C4-2B (cell line): ENCODE data around the gene PCYT1A.
"Not testable (repeated sequence)": the region's sequence is repeated elsewhere in the genome, so short reads cannot be mapped to it uniquely, and the experiment has no call there.

Source experiments
- H3K27ac ChIP-seq: fragments of 450-650 bp; 2 replicates; pipeline ENCODE4 v1.5.1; 2017
- ZFX ChIP-seq: fragments of 450-650 bp; IDR thresholded peaks from 2 replicates; pipeline ENCODE4 v1.6.1; 2017
- TF ChIP-seq, protein P1 (sequence below): fragments of 450-650 bp; conservative IDR thresholded peaks from 2 replicates; pipeline ENCODE4 v1.5.1; 2017; ENCODE audit warnings: mild to moderate bottlenecking

PCYT1A gene

DNA sequence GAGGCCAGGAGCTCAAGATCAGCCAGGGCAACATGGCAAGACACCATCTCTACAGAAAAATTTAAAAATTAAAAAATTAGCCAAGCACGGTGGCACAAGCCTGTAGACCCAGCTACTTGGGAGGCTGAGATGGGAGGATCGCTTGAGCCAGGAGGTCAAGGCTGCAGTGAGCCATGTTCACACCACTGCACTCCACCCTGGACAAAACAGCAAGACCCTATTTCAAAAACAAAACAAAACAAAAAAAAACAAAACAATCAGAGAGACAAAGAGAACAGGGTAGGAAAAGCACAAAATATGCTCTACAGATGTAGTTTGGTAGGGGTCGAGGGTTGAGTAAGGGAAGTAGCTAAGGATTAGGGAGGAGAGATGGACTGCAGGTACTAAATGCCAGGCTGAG is 27.1 kb upstream of the PCYT1A start:
- no peak overlapping the region for H3K27ac ChIP-seq
- TF ChIP-seq, protein P1, sequence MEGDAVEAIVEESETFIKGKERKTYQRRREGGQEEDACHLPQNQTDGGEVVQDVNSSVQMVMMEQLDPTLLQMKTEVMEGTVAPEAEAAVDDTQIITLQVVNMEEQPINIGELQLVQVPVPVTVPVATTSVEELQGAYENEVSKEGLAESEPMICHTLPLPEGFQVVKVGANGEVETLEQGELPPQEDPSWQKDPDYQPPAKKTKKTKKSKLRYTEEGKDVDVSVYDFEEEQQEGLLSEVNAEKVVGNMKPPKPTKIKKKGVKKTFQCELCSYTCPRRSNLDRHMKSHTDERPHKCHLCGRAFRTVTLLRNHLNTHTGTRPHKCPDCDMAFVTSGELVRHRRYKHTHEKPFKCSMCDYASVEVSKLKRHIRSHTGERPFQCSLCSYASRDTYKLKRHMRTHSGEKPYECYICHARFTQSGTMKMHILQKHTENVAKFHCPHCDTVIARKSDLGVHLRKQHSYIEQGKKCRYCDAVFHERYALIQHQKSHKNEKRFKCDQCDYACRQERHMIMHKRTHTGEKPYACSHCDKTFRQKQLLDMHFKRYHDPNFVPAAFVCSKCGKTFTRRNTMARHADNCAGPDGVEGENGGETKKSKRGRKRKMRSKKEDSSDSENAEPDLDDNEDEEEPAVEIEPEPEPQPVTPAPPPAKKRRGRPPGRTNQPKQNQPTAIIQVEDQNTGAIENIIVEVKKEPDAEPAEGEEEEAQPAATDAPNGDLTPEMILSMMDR = no peak
- no peak for TF ChIP-seq ZFX

DNA sequence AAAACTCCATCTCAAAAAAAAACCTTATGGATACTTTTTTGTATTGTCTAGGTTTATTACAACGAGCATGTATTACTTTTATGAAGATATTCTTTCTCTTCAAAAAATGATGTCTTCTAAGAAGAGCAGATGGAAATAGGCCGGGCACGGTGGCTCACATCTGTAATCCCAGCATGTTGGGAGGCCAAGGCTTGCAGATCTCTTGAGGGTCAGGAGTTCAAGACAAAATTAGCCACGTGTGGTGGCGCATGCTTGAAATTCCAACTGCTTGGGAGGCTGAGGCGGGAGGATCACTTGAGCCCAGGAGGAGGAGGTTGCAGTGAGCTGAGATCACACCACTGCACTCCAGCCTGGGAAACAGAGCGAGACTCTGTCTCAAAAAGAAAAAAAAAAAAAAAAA is 26.6 kb upstream of the PCYT1A start:
- H3K27ac ChIP-seq = not testable (repeated sequence)

DNA sequence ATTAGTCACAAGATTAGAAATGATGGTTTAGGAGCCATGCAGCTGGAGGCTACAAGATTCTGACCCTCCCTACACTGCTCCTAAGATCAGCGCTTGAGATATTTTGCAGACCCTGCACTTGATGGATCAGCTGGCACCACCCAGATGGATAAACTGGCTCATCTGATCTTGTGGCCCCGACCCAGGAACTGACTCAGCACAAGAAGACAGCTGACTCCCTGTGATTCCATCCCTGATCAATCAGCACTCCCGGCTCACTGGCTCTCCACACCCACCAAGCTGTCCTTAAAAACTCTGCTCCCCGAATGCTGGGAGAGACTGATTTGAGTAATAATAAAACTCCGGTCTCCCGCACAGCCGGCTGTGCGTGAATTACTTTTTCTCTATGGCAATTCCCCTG is 15.4 kb upstream of the PCYT1A start:
- not testable (repeated sequence) for H3K27ac ChIP-seq

DNA sequence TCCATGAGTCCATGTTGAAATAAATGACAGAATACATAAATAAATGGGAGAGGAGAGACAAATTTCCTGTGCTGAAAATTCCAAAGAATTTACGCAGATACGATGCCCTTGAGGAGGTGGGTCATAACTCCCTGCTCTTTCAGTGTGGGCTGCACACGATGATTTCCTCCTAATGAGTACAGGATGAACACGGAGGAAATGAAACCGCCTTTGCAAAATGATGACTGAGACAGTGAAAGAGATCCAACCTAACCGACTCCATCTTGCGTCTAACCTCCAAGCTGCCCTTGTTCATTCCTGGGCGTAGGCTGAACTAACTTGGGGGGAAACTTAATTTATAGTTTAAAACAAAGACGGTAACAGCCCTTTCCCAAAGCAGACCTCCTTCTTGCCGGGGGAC is 15.0 kb upstream of the PCYT1A start:
- H3K27ac ChIP-seq = not testable (repeated sequence)

DNA sequence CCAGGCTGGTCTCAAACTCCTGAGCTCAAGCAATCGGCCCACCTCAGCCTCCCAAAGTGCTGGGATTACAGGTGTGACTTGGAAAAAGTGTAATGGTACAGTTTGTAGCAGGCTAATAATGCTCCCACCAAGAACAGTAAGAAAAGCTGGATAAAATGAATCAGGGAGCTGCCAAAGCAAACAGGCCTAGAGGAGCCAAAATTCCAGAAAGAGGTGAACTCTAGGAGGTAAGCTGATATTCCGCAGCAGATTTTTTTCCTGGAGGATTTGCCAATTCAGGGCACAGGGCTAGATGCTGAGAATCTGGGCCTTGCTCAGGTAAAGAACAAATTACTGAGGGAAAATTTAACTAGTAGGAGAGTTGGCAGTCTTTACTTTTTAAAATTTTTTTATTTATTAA is 11.0 kb upstream of the PCYT1A start:
- TF ChIP-seq ZFX = no peak
- TF ChIP-seq, protein P1 = no peak
- no peak overlapping the region for H3K27ac ChIP-seq

DNA sequence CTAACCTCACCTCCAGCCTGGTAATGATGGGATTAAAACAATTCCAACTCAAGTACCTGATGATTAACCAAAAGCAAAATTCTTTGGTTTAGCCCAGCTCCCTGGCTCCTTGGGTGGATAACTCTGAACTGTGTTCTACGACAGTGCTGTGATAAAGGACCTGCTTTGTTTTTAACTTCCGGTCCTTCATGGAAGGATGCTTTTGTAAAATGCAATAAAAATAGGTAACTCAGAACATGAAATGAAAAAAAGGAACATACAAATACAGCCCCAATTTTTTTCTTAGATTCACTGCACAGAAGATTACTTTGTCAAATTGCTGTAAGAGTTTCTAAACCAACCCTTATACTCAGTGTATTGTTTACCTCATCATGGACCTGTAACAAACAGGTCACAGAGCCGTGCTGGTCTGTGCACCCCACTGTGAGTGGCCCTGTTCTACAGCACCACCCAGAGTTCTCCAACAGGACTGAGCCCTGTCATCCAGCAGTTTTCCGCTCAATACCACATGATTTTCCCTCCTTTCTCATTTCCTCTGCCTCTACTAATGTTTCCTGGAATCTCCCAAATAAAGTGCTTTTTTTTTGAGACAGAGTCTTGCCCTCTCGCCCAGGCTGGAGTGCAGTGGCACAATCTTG is 4.9 kb upstream of the PCYT1A start:
- TF ChIP-seq ZFX = no peak
- TF ChIP-seq, protein P1 = no peak

DNA sequence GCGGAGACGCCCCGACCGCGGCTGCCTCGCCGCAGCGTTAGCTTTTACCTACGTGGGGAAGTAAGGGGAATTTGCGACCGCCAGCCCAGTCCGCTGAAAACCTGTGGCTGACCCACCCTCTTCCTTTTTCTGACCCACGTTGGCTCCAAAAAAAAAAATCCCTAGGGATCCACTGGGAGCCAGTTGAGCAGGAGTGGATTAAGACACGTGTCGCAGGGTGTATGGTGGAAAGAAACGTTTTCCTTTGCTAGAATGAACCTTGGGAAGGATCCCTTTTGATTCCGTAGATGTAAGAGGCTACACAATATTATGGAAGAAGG is 575 bp upstream of the PCYT1A start:
- H3K27ac ChIP-seq = peak overlapping the region; percentile 94
- TF ChIP-seq, protein P1 = no peak
- TF ChIP-seq ZFX = peak; percentile 72

More for the DNA sequence above, 4.9 kb upstream of the PCYT1A start:
- H3K27ac ChIP-seq = no peak overlapping the region

DNA sequence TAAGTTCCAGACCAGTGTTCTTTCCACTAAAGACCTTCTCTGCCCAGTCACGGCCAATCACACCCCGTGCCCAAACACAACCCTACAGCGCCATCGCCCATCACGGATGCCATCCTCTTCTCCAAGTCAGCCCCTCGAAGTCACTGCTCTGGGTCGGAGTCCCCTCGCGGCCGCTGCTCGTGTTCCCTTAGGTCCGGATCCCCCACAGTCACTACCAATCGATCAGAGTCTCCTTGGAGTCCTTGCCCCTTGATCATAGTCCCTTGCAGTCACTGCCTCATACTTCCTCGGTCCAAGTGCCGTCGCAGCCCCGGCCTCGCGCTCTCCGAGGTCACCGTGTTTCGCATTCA is 461 bp downstream of the PCYT1A start:
- no peak for TF ChIP-seq ZFX
- TF ChIP-seq, protein P1 = no peak
- H3K27ac ChIP-seq = peak overlapping the region; percentile 94

DNA sequence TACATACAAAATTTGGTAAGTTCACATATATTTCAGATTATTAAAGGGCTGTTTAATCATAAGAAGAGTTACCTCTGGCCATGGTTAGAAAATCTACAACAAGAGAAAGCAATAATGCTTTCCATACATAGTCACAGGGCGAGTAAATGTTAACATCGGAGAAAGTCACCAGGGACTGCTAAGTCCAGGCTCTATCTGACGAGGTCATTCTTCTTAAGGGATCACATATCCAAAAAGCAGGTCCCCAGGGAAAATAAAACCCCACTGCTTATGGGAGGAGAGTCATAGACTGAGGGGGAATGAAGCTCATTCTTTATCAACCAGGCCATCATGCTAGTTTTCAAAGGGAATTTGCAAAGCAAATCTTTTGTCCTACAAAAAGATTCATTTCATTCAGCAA is 3.1 kb downstream of the PCYT1A start:
- TF ChIP-seq, protein P1 = no peak
- no peak for TF ChIP-seq ZFX
- H3K27ac ChIP-seq = no peak overlapping the region
